NOMO-1 treated with dmso at 0.1 percent for 144 hours (cell line): ENCODE results near the gene LCE1B.

Experiments used
- DNase-seq: peaks from one replicate; lab custom pipeline; 2025; ENCODE audit not compliant: unreplicated experiment; lab: John Stamatoyannopoulos, UW

LCE1B gene

DNA sequence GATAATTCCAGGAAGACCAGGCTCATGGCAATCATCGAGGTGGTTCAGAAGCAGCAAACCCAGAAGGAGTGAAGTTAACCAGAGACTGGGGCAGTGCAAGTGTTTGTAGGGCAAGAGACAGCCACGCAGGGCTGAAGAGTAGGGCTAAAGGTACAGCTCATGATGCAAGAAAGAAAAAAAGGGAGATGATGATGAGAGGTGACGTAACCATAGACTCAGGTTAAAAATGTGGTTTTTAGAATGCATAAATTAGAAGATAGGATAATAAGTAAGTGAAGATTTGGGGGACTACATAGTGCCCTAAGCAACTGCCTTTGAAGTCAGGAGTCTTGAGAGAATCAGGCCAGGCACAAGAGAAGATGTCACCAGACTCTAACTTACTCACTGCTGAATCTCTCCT, 48.4 kb downstream of the LCE1B start:
- no peak for DNase-seq

DNA sequence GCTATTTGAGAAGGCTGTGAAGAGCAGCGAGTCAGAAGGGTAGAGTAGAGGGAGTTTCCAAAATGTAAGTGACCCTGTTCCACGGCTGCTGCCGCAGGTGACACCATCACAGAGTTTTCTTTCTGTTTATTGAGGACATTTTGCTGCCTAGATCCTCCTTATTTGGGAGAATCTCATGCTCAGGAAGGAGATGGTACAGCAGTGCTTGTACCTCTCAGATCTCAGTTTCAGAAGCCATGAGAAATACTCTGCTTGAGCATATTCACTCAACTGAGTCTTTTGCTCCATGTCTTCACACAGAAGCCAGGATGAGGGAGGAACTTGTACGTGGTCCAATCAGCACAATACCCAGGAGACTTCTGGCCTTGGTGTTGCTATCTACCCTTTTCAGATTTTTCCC, 49.6 kb downstream of the LCE1B start:
- no peak for DNase-seq
